ENCODE results near the gene RPL13A.

Gene RPL13A

DNA sequence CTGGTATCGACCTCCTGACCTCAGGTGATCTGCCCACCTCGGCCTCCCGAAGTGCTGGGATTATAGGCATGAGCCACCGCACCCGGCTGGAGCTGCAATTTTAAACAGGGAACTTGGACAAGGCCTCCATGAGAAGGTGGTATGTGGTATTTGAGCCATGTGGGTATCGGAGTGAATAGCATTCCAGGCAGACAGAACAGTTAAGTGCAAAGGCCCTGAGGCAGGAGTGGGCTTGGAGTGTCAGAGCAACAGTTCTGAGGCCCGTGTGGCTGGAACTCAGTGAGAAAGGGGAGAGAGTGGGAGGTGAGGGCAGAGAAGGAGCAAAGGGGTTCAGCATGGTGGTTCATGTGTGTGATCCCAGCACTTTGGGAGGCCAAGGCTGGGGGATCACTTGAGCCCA lies 43.3 kb downstream of the RPL13A start:
- H3K36me3 ChIP-seq (ENCODE audit: insufficient read depth, insufficient read length, low read length) = peaks cover 11% of the 10 kb centered on the region
- DNase-seq (ENCODE audit: low read depth, low spot score) = no peak
- H3K9me3 ChIP-seq (ENCODE audit: insufficient read depth, low read length) = no peaks in the 10 kb centered on the region
- H3K27me3 ChIP-seq (ENCODE audit: insufficient read depth, insufficient read length) = no peaks in the 10 kb centered on the region
- no peak overlapping the region for H3K9ac ChIP-seq (ENCODE audit: insufficient read length, low read depth)
- H3K4me3 ChIP-seq (ENCODE audit: insufficient read length, low read depth) = no peak overlapping the region
- TF ChIP-seq ZNF274 (IDR thresholded peaks at IDR 0.05; ENCODE audit: low read depth, low read length) = no peak
- no peak for TF ChIP-seq SUZ12 (IDR thresholded peaks at IDR 0.05; ENCODE audit: extremely low read depth, insufficient read depth, insufficient read length)
- no peak for TF ChIP-seq YY1 (IDR thresholded peaks at IDR 0.05; ENCODE audit: insufficient read depth, insufficient read length)
- H3K4me1 ChIP-seq (ENCODE audit: insufficient read depth, insufficient read length) = peaks cover 7% of the 10 kb centered on the region

DNA sequence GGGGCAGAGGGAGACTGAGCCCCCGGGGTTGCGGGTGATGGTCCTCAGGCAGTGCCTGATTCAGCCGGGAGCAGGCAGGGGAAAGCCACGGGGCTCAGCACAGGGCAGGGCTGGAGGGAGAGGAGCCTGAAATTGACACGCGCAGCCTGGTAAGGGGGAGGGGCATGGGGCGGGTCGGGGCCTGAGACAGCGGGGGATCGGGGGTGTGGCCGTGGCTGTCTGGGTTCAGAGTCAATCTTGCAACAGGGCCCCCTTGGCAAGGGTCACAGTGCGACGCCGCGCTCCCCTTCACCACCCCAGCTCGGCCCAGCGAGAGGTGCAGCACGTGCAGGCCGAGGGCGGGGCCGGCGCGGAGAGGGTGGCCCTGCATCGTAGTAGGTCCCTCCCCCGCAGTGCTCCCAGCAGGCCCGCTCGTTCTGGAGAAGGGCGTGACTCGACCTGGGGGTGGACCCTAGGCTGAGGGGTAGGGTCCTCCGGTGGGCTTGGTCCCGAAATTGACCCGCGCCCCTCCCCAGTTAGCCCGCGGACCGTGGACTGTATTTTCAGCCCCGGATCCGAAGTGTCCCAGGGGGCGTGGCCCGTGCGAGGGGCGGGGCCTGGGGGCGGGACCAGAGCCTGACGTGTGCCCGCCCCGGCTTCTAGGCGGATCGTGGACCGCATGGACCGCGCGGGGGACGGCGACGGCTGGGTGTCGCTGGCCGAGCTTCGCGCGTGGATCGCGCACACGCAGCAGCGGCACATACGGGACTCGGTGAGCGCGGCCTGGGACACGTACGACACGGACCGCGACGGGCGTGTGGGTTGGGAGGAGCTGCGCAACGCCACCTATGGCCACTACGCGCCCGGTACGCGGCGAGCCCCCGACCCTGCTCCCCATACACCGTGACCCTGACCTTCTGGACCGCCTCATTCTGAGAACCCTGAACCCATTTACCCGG lies 46.4 kb downstream of the RPL13A start:
- peak overlapping the region; percentile 65 for H3K4me3 ChIP-seq (ENCODE audit: insufficient read length, low read depth)

GRCh38 chr19:49534632-49535385 lies 47.4 kb downstream of the RPL13A start:
- Histone ChIP-seq H3K36me3 (ENCODE audit: insufficient read depth, insufficient read length, low read length) (peaks cover 15% of the 10 kb centered on the region), H3K9ac (ENCODE audit: insufficient read length, low read depth) (no peak overlapping the region), H3K4me1 (ENCODE audit: insufficient read depth, insufficient read length) (peaks cover 7% of the 10 kb centered on the region), H3K27me3 (ENCODE audit: insufficient read depth, insufficient read length) (no peaks in the 10 kb centered on the region), H3K9me3 (ENCODE audit: insufficient read depth, low read length) (no peaks in the 10 kb centered on the region), H3K4me3 (ENCODE audit: insufficient read length, low read depth) (no peak overlapping the region)
- no peak for TF ChIP-seq SUZ12 (IDR thresholded peaks at IDR 0.05; ENCODE audit: extremely low read depth, insufficient read depth, insufficient read length)
- TF ChIP-seq ZNF274 (IDR thresholded peaks at IDR 0.05; ENCODE audit: low read depth, low read length) = no peak
- TF ChIP-seq YY1 (IDR thresholded peaks at IDR 0.05; ENCODE audit: insufficient read depth, insufficient read length) = no peak
- no peak for DNase-seq (ENCODE audit: low read depth, low spot score)

More for the DNA sequence above, 46.4 kb downstream of the RPL13A start:
- Histone ChIP-seq H3K36me3 (ENCODE audit: insufficient read depth, insufficient read length, low read length) (peaks cover 12% of the 10 kb centered on the region), H3K9ac (ENCODE audit: insufficient read length, low read depth) (peak overlapping the region; percentile 66), H3K4me1 (ENCODE audit: insufficient read depth, insufficient read length) (peaks cover 7% of the 10 kb centered on the region), H3K9me3 (ENCODE audit: insufficient read depth, low read length) (no peaks in the 10 kb centered on the region), H3K27me3 (ENCODE audit: insufficient read depth, insufficient read length) (no peaks in the 10 kb centered on the region)
- TF ChIP-seq YY1 (IDR thresholded peaks at IDR 0.05; ENCODE audit: insufficient read depth, insufficient read length) = no peak
- TF ChIP-seq SUZ12 (IDR thresholded peaks at IDR 0.05; ENCODE audit: extremely low read depth, insufficient read depth, insufficient read length) = no peak
- no peak for TF ChIP-seq ZNF274 (IDR thresholded peaks at IDR 0.05; ENCODE audit: low read depth, low read length)
- DNase-seq (ENCODE audit: low read depth, low spot score) = no peak

DNA sequence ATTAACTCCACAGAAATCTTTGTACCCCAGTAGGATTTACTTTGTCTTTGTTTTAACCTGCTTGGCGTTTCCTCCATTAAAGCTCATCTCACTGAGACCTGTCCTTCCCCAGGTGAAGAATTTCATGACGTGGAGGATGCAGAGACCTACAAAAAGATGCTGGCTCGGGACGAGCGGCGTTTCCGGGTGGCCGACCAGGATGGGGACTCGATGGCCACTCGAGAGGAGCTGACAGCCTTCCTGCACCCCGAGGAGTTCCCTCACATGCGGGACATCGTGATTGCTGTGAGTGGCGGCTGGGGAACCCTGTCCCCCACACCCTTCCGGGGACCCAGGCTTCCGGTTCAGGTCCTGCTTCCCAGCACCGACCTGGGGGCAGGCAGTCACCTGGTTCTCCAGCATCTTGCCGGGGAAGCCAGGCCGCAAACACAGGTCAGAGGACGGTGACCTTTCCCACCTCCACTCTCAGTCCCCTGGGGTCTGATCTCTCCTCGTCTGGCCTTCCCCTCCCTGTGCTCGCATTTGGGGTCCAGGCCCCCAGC lies 49.6 kb downstream of the RPL13A start:
- Histone ChIP-seq H3K27me3 (ENCODE audit: insufficient read depth, insufficient read length) (no peaks in the 10 kb centered on the region), H3K4me3 (ENCODE audit: insufficient read length, low read depth) (no peak overlapping the region), H3K9me3 (ENCODE audit: insufficient read depth, low read length) (no peaks in the 10 kb centered on the region), H3K36me3 (ENCODE audit: insufficient read depth, insufficient read length, low read length) (peaks cover 12% of the 10 kb centered on the region), H3K9ac (ENCODE audit: insufficient read length, low read depth) (no peak overlapping the region), H3K4me1 (ENCODE audit: insufficient read depth, insufficient read length) (peaks cover 5% of the 10 kb centered on the region)
- no peak for TF ChIP-seq YY1 (IDR thresholded peaks at IDR 0.05; ENCODE audit: insufficient read depth, insufficient read length)
- TF ChIP-seq SUZ12 (IDR thresholded peaks at IDR 0.05; ENCODE audit: extremely low read depth, insufficient read depth, insufficient read length) = no peak
- TF ChIP-seq ZNF274 (IDR thresholded peaks at IDR 0.05; ENCODE audit: low read depth, low read length) = no peak
- DNase-seq (ENCODE audit: low read depth, low spot score) = no peak

DNA sequence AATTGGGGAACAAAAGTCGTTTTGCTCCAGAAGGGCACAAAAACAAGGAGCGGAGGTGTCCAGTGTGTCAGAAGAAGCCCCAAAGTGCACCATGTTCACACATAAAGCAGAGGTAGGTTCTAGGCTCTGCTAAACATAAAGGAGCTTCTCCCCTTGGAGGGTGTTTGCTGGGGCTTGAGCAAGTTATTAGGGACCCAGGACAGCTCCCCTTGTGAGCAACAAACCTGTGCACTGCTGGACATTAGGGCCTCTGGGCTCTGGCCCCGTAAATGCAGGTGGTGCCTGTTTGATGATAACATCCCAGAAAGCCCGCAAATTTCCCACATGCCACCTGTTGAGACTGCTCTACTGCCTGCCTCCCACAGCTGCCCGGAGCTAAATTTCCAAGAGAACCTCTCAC lies 51.2 kb downstream of the RPL13A start:
- no peak for DNase-seq (ENCODE audit: low read depth, low spot score)
- TF ChIP-seq YY1 (IDR thresholded peaks at IDR 0.05; ENCODE audit: insufficient read depth, insufficient read length) (no peak), ZNF274 (IDR thresholded peaks at IDR 0.05; ENCODE audit: low read depth, low read length) (no peak), SUZ12 (IDR thresholded peaks at IDR 0.05; ENCODE audit: extremely low read depth, insufficient read depth, insufficient read length) (no peak)
- Histone ChIP-seq H3K9me3 (ENCODE audit: insufficient read depth, low read length) (no peaks in the 10 kb centered on the region), H3K27me3 (ENCODE audit: insufficient read depth, insufficient read length) (no peaks in the 10 kb centered on the region), H3K4me3 (ENCODE audit: insufficient read length, low read depth) (no peak overlapping the region), H3K36me3 (ENCODE audit: insufficient read depth, insufficient read length, low read length) (peaks cover 12% of the 10 kb centered on the region), H3K9ac (ENCODE audit: insufficient read length, low read depth) (no peak overlapping the region), H3K4me1 (ENCODE audit: insufficient read depth, insufficient read length) (no peaks in the 10 kb centered on the region)

DNA sequence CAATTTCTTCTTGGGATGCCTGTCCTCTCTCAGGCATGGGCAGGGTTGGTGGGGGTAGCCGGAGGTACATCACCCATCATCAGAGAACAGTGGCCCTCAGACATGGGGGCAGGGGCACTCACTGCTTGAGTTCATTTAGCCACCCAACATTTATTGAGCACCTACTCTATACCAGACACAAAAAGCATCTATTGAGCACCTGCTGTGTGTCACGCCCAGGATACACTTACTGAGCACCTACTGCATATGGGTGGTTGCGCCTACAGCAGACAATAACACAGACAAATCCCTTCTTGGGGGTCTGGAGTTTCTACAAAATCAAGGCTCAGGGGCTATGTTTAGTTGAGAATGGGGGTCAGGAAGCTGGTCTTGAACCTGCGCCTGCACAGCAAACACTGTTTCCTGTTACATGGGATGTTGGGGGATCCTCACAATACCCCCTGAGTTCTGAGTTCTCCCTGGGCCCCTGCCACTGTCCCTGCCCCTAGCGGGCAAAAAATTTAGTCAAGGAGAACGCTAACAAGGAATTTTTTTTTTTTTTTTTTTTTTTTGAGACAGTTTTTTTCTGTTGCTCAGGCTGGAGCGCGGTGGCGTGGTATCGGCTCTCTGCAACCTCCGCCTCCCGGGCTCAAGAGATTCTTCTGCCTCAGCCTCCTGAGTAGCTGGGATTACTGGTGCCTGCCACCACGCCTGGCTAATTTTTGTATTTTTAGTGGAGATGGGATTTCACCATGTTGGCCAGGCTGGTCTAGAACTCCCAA lies 52.0 kb downstream of the RPL13A start:
- Histone ChIP-seq H3K27me3 (ENCODE audit: insufficient read depth, insufficient read length) (no peaks in the 10 kb centered on the region), H3K4me1 (ENCODE audit: insufficient read depth, insufficient read length) (no peaks in the 10 kb centered on the region), H3K9me3 (ENCODE audit: insufficient read depth, low read length) (no peaks in the 10 kb centered on the region), H3K9ac (ENCODE audit: insufficient read length, low read depth) (no peak overlapping the region), H3K36me3 (ENCODE audit: insufficient read depth, insufficient read length, low read length) (peaks cover 12% of the 10 kb centered on the region), H3K4me3 (ENCODE audit: insufficient read length, low read depth) (no peak overlapping the region)
- no peak for DNase-seq (ENCODE audit: low read depth, low spot score)
- no peak for TF ChIP-seq YY1 (IDR thresholded peaks at IDR 0.05; ENCODE audit: insufficient read depth, insufficient read length)
- no peak for TF ChIP-seq SUZ12 (IDR thresholded peaks at IDR 0.05; ENCODE audit: extremely low read depth, insufficient read depth, insufficient read length)
- TF ChIP-seq ZNF274 (IDR thresholded peaks at IDR 0.05; ENCODE audit: low read depth, low read length) = no peak

All from NT2/D1 (cell line).